OCI-LY7 (cell line): Measurements from ENCODE around the gene EDN3. TPM values are rescaled to one million over a fixed set of nuclear protein-coding genes. Genes with fewer than 3 reads are reported as not detected.

Experiments
- BruUV-seq: library from RNA; stranded (reverse); fragments of 400-500 nt; replicated peaks from 2 replicates; lab custom pipeline; 2021; lab: Mats Ljungman, UMichigan
- CTCF ChIA-PET: fragments of 300-600 bp; sonication (Branson Sonifier 250); formaldehyde crosslinking; loops from one replicate; lab custom pipeline; 2022; ENCODE audit warnings: antibody characterized with exemption; ENCODE audit not compliant: unreplicated experiment; lab: Charles Lee
- POLR2A ChIA-PET: fragments of 300-600 bp; sonication (Branson Sonifier 250); formaldehyde crosslinking; loops from one replicate; lab custom pipeline; 2022; ENCODE audit warnings: antibody characterized with exemption; lab: Charles Lee
- DNase-seq: peaks from one replicate; pipeline ENCODE4 v3.0.0-alpha.2; 2015; ENCODE audit warnings: low spot score
- H2AFZ ChIP-seq: fragments of 200-600 bp; sonication (generic), shearing (Covaris generic); 2 replicates; pipeline ENCODE4 v1.6.1; 2014; ENCODE audit warnings: mild to moderate bottlenecking, antibody characterized with exemption, low read length, moderate library complexity
- H3K27ac ChIP-seq: fragments of 200-600 bp; sonication (generic); 2 replicates; pipeline ENCODE4 v1.5.1; 2014; ENCODE audit warnings: mixed run types, low read depth, mild to moderate bottlenecking, moderate library complexity, low read length, inconsistent platforms; ENCODE audit not compliant: poor library complexity, severe bottlenecking
- H3K36me3 ChIP-seq: fragments of 200-600 bp; sonication (generic); 2 replicates; pipeline ENCODE4 v1.6.1; 2014; ENCODE audit warnings: mild to moderate bottlenecking, antibody characterized with exemption, low read length, moderate library complexity, mixed read lengths; ENCODE audit not compliant: insufficient read depth
- H3K4me1 ChIP-seq: fragments of 200-600 bp; sonication (generic); 2 replicates; pipeline ENCODE4 v1.5.1; 2014; ENCODE audit warnings: mild to moderate bottlenecking, low read length; ENCODE audit not compliant: insufficient read depth, poor library complexity, severe bottlenecking
- H3K4me2 ChIP-seq: fragments of 200-600 bp; sonication (generic); 2 replicates; pipeline ENCODE4 v1.6.1; 2014; ENCODE audit warnings: mild to moderate bottlenecking, low read length
- H3K4me3 ChIP-seq: fragments of 200-600 bp; sonication (generic); 2 replicates; pipeline ENCODE4 v1.5.1; 2014; ENCODE audit warnings: mild to moderate bottlenecking, low read depth, low read length; ENCODE audit not compliant: poor library complexity, severe bottlenecking
- H3K79me2 ChIP-seq: fragments of 200-600 bp; sonication (generic); 2 replicates; pipeline ENCODE4 v1.6.1; 2016; ENCODE audit warnings: low read depth, mild to moderate bottlenecking, low read length, moderate library complexity, mixed read lengths; ENCODE audit not compliant: insufficient read depth
- H3K9me2 ChIP-seq: fragments of 200-600 bp; sonication (generic); 2 replicates; pipeline ENCODE4 v1.6.1; 2016; ENCODE audit warnings: mild to moderate bottlenecking, low read length, mixed read lengths; ENCODE audit not compliant: insufficient read depth
- H3K9me3 ChIP-seq: fragments of 200-600 bp; sonication (generic); 2 replicates; pipeline ENCODE4 v1.6.1; 2014; ENCODE audit warnings: mild to moderate bottlenecking, mixed run types, low read length, mixed read lengths
- H4K20me1 ChIP-seq: fragments of 200-600 bp; sonication (generic); 2 replicates; pipeline ENCODE4 v1.6.1; 2014; ENCODE audit warnings: mild to moderate bottlenecking, antibody characterized with exemption, low read length, moderate library complexity, mixed read lengths; ENCODE audit not compliant: insufficient read depth
- CTCF ChIP-seq: fragments of 200-600 bp; sonication (generic); conservative IDR thresholded peaks from 2 replicates; pipeline ENCODE4 v1.5.1; 2014; ENCODE audit warnings: mild to moderate bottlenecking, antibody characterized with exemption, low read length, moderate library complexity, mixed read lengths
- EZH2phosphoT487 ChIP-seq: fragments of 200-600 bp; sonication (generic); IDR thresholded peaks from 2 replicates; pipeline ENCODE4 v1.6.1; 2018; ENCODE audit warnings: low read depth, borderline replicate concordance, mild to moderate bottlenecking, mixed run types, antibody characterized with exemption, low read length, moderate library complexity, mixed read lengths
- intact Hi-C: fragments of 100-400 bp; cut with micrococcal nuclease; formaldehyde crosslinking; loops from one replicate; pipeline ENCODE4 v1.10.0; 2022; ENCODE audit not compliant: unreplicated experiment
- total RNA-seq, 2 experiments: library from RNA; depleted of rRNA in 1 of 2; stranded (reverse); fragments of >200 nt in 1 of 2; shearing (Covaris generic) in 1 of 2; gene quantifications; 2 replicates each; pipeline ENCODE4 v1.2.3, GENCODE V29; 2014 to 2022

EDN3 gene
- total RNA-seq, 2 experiments from 2014 or later = not detected

- no peak overlapping the region for H3K4me3 ChIP-seq
- BruUV-seq = no TSS peak
Observed at GRCh38 chr20:59318803-59319202, 18.4 kb downstream of the EDN3 start.

GRCh38 chr20:59320426-59320825 lies 20.0 kb downstream of the EDN3 start:
- CTCF ChIA-PET = no interaction called here
- POLR2A ChIA-PET = no interaction called here

More at GRCh38 chr20:59318803-59319202, 18.4 kb downstream of the EDN3 start:
- no peak overlapping the region for H3K27ac ChIP-seq
- no peaks in the 10 kb centered on the region for H3K79me2 ChIP-seq
- no peak for DNase-seq
- CTCF ChIA-PET = no interaction called here
- H3K9me3 ChIP-seq = no peaks in the 10 kb centered on the region
- no peak for TF ChIP-seq EZH2phosphoT487
- no peak for TF ChIP-seq CTCF
- no peaks in the 10 kb centered on the region for H3K36me3 ChIP-seq
- no peaks in the 10 kb centered on the region for H3K9me2 ChIP-seq
- H4K20me1 ChIP-seq = no peaks in the 10 kb centered on the region
- intact Hi-C loops = no loop called here
- POLR2A ChIA-PET = no interaction called here
- H3K4me1 ChIP-seq = no peaks in the 10 kb centered on the region
- H3K4me2 ChIP-seq = no peak overlapping the region
- H2AFZ ChIP-seq = no peak overlapping the region

More at GRCh38 chr20:59320426-59320825, 20.0 kb downstream of the EDN3 start:
- H3K79me2 ChIP-seq = no peaks in the 10 kb centered on the region
- H3K4me3 ChIP-seq = no peak overlapping the region
- no peak for DNase-seq
- no peaks in the 10 kb centered on the region for H3K9me3 ChIP-seq
- H3K4me2 ChIP-seq = no peak overlapping the region
- BruUV-seq = no TSS peak
- H3K9me2 ChIP-seq = no peaks in the 10 kb centered on the region
- H4K20me1 ChIP-seq = no peaks in the 10 kb centered on the region
- intact Hi-C loops = no loop called here
- H3K4me1 ChIP-seq = no peaks in the 10 kb centered on the region
- no peak overlapping the region for H2AFZ ChIP-seq
- H3K36me3 ChIP-seq = no peaks in the 10 kb centered on the region
- H3K27ac ChIP-seq = no peak overlapping the region
- TF ChIP-seq EZH2phosphoT487 (no peak), CTCF (no peak)
